DMS 273 (cell line): ENCODE data around the gene TRABD2B.

Source experiments
- DNase-seq: peaks from one replicate; lab custom pipeline; 2025; ENCODE audit not compliant: unreplicated experiment; lab: John Stamatoyannopoulos, UW

TRABD2B gene

DNA sequence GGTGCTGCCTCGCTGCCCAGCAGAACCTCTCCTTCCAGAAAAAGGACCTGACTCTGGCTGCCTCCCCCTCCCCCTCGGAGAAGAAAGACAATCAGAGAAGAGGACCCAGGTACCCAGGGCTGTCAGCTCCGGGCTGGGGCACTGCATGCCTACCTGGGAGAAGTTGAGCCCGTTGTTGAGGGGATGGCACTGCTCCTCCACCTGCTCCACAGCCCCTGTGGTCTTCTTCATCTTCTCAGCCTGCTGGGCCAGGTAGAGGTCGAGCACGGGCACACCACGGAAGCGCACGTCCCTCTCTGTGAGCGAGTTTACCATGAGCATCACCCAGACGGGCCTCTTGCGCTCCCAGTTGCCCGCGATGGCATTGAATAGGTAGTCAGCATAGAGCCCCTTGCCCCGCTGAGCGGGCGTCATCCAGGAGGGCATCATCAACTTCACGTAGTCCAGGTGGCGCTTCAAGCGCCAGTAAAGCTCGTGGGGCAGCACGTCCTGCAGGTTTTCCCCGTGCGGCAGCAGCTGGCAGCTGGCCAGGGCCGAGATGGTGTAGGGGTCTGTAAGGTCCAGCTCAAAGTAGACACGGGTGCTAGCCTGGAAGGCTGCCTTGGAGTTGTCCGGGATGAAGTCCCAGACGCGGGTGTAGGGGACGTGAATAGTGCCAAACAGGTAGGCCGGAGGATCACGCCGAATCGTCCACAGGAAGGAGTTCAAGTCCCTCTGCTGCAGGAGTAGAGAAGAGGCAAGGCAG lies 3.1 kb downstream of the TRABD2B start:
- no peak for DNase-seq

DNA sequence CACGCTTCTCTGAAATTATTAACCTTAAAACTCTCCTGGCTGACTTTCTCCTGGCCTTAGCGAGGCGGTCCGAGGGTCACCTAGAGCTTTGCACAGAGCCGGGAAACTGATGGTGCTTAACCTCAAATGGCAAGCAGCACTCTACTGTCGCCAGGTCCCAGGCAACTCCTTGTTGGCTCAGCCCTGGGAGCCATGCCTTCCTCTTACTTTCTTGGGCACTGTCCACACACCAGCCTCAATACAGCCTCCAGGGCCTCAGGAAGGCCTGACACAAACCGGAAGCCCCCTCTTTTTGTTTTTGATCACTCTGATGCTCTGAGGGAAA lies 3.8 kb downstream of the TRABD2B start:
- DNase-seq: no peak

DNA sequence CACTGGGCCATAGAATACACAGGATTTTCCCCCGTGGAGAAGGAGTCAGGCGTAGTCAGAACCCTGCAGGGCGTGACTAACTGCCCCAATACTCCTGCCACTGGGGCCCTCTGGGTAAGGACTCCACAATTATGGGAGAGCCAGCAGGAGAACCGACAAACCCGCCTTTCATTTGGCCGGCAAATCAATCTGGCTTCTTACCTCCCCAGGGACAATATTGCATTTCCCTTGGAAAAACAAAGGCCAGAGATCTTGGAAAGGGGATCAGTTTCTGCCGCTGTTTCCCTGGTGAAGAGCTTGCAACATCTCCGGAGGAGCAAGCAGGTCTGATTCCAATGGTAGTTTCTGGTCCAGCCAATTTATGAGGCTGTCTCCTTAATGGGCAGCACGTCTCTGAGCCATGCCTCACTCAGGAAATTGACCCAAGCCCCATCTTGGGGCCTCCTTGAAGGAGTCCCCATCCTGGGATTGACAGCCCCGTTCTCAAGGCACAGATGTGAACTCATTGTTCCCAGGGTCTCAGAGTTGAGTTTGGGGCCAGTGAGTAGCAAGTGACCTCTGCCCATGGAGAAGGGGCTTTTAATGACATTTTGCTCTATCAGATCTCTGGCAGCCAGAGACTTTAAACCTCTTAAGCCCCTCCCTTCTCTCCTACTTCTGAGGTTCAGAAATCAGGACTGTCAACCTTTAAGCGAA lies 4.3 kb downstream of the TRABD2B start:
- peak; percentile 21 for DNase-seq

DNA sequence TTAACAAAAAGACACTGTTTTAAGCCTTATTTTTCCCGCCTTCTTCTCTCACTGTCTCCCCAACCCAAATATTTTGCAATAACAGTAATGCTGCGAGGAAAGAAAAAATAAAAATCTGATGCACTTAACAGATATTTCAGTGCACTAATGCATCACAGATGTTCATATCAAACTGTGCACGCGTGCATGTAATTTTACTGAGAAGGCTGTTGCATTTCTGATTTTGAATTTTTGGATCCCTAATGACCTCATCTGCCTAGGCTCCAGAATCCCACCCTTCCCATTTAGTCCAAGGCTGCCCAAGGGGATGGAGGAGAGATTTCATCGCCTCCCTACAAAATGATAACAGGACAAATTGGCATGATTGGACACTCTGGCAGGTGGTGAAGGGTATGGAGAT lies 5.5 kb downstream of the TRABD2B start:
- no peak for DNase-seq

DNA sequence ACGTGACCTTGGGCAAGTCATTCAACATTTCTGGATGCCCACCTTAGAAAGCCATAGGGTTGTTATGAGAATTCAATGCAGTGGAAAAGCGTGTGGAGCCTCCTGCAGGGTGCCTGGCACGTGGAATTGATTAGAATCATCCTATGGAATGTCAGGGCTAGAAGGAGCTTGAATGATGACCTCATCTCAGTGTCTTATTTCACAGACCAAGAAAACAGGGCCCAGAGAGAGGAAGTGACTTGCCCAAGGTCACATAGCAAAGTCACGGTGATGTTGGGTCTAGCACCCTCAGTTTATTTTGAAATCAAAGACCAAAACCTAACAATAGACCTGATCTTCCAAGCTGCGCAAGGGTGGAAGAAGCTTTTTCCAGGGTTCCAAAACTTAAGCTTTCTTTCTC lies 6.0 kb downstream of the TRABD2B start:
- DNase-seq: peak; percentile 14

DNA sequence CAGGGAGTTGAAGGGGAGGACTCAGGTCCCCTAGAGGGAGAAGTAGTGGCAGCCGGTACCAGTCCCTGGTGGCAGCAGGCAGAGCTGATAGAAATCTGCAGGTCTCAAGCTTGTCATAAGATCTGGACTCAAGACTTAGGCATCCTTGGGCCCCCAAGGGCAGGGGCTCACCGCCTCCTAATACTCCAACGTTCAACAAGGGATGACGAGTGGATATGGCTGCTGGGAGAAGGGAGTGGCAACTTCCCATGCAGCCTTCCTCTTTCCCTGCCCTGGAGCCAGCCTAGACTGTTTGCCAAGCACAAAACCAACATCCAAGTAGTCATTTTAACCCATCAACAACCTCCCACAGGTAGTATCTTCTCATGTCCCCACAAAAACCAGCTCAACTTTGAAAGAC lies 6.9 kb downstream of the TRABD2B start:
- DNase-seq: no peak

DNA sequence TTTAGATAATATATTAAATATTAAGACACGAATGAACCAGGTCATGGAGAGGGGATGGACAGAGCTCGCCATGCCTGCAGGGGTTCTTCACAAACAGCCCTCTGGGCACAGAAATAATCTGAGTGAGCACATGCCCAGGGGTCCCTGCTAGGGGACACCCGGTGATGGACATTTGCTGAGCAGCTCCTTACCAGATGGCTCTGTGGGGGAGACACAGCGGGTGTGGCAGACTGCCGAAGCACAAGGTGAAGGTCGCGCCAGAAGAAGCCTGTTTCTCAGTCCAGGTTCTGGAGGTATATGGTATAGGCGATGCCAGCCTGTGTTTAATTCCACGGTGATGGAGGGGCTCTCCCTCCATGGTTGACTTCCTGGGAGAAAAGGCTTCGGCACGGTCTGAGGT lies 9.6 kb downstream of the TRABD2B start:
- DNase-seq: no peak

DNA sequence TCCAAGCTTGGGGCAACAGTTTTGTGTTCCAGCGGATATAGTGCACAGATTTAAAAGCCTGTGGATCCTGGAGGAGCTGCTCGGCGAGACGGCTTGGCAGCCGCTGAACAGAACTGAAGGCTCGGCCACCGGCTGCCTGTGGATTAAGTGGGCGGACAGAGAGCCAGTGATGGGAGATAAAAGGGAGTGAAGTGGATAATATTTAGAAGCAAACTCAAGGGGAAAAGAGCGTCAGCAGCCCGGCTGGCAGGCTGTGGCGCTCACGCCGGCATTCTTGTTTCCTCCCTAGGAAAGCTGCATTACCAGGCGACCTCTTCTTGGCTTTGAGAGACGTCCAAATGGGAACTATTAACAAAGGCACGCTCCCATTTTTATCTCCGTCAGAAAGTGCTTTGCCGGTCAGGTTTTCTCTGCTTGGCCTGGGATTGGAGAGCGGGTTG lies 10.4 kb downstream of the TRABD2B start:
- no peak for DNase-seq

DNA sequence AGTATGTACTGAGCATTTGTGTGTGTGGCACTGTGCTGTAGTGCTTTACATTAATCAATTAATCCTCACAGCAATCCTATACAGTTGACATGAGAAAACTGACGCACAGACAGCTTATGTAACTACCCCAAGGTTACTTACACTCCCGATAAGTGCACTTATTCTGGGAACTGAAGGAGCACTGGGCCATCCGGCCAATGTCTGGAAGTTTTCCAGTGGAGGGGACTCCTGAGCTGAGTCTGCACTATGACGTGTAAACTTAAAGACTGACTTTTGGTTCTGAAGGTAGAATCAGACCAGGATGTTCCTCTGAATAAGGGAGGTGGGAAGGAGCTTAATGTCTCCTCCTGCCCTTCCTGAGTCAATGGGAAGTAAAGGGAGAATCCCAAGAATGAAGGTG lies 12.2 kb downstream of the TRABD2B start:
- no peak for DNase-seq

DNA sequence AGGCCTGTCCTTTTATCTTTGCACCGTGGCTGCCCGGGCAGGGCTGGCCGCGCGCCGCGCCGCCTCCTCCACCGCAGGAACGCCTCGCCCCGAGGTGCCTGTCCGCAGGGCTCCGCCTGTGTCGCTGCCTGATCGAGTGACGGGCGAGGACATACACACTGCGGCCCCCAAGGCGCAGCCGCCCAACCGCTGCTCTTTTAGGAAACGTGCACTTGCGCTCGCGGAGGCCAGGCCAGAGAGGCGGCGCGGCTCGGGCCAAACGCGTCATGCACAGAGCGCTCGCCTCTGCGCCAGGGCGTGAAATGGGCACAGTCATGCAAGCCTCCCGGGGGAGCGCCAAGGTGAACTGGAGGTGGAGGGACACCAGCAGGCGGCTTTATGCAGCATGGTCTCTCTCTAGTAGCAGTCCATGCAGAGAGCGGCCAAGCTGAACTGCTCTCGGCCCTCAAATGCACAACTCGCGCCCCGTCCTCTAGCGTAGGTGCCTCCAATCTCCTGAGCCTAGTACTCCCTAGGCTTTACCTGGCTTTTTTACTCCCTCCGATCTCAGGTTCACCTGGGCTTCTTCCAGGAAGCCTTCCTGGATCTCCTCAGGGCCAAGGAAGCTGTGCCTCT lies 12.9 kb downstream of the TRABD2B start:
- no peak for DNase-seq

DNA sequence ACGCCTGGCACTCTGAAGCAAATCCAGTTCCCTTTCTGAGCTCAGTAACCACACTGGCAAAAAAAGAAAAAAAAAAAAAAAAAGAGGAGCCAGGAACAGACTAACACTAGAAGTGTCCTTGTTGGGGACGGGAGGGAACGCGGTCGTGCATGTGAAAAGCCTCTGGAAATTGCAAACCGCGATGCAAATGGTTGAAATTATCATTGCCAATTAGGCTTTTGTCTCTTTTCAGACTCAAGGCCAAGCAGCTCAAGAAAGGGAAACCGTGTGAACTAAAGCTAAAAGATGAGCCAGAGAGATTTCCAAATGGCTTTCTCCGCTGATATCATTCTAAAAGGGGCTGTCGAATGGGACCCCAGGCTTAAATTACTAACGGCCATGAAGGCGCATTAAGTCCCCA lies 13.5 kb downstream of the TRABD2B start:
- DNase-seq: no peak

DNA sequence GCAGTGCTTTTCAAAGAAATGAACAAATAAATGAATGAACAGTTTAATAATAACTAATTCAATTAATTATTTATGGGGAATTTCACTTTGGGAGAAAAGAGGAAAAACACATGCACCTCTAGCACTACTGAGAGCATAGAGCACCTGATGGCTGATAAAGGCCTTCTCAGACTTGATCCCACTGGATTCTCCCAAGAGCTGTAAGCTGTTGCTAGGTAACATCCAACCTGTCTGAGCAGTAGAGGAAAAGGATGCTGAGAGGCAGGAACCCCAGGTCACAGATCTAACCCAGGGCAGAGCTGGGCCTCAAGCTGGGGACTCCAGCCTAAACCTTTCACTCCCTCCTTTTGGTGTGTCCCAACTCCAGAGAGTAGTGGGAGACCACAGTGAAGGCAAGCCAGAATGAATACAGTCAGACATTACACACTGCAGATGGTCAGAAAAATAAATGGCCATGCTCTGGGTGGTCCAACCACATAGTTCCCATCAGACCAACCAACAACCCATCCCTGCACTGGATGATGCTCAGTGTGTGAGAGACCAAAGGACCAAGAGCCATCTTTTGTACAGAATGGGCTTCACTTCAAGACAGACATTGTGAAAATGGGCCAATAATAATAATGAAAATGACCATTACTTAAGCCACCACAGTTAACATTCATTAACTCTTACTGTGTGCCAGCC lies 15.4 kb downstream of the TRABD2B start:
- no peak for DNase-seq

DNA sequence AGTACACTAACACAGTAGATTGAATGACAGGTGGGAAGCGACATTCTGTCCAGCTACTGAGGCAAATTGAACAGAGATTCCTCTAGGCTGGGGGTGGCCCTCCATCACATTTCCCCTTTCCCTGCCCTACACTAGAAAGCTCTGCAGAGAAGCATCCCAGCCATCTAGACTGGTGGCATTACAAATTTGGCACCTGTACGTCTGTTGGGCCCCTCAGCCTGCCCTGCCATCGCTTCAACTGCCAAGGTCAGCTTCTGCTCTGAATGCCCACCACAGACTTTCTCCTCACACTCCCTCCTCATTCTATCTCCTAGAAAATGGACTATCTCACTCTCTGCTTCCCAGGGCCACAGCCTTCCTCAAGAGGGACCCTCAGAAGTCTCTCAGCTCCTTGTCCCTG lies 16.7 kb downstream of the TRABD2B start:
- DNase-seq: no peak

DNA sequence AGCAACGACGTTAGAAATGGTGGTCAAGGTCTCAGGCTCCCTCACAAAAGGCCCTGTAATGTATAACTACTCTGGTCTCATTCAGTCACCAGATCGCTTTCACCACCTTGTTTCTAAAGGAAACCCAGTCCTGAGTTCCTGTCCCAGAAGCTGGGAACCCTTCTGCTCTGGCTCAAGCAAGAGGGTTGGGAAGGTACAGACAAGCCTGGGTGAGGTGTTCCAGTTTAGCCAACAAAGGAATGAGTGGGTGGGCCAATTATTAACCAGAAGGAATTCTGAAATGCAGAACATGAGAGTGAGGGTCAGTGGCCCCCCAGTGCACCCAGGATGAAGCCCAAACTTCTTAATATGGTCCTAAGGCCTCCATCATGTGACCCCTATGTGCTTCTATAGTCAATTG lies 17.5 kb downstream of the TRABD2B start:
- DNase-seq: no peak

DNA sequence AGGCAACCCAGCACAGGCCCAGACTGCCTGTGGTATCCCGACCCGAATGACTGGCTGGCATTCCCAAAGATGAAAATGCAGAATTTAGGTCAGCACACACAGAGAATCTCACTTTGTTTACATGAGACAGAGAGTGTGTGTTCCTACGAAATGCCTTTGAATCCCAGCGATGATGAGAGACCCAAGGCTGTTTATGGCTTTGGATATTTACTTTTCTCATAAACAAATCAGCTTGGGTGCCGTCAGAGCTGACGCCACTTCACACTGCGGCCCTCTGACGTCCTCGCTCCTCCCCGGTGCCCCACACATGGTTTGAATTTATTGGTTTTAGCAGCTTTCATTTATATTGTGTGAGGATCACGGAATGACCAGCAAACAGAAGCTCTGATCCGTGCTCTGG lies 18.7 kb downstream of the TRABD2B start:
- DNase-seq: no peak

DNA sequence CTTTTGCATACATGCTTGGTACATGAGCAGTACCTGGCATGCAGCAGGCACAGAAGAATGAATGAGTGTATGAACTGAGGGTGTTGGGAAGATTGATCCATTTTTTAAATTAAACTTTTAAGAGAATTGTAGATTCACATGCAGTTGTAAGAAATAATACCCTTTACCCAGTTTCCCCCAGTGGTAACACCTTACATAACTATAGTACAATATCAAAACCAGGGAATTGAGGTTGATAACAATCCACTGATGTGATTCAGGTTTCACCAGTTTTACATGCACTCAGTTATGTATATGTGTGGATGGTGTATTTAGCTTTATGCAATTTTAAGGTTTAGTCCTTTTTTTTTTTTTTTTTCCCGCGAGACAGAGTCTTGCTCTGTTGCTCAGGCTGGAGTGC lies 20.5 kb downstream of the TRABD2B start:
- no peak for DNase-seq

DNA sequence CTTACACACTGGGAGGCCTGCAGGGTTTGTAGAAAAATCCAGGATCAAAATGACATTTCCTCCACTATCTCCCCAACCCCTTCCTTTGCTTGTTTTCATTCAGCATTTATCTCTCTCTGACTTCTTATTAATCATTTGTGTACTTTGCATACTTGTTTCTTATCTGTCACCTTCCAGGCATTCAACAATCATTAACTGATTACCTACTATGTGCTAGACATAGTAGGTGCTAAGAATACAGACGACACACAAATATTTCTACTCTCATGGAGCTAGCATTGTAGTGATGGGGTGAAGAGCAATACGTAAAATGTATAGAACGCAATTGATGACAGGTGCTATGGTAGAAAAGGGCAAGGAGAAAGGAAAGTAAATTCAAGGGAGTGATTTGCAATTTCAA lies 20.9 kb downstream of the TRABD2B start:
- no peak for DNase-seq

DNA sequence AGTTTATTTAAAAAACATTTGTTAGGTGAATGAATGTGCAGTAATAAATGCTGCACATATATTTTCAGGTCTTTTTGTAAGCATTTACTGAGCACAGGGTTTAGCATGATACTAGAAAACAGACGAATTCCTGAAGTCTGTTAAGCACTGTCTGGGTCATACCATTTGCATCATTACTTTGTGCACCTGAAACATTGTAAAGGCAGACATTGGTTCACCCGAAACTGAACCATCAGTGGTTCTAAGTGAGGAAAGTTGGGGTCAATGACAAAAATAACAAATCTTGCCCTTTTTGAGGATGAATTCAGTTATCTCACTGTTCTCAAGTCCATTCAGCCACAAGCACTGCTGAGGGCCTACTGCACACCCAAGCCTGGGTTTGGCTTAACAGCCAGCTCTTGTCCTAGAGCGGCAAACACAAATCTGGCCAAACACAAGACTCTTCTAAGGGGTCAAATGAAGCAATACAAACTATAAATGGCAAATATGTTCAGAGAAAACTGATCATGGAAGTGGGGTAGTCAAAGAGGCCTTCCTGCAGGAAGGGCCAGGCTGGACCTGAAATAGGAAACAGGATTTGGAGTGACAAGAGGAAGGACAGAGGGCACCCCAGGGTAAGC lies 21.8 kb downstream of the TRABD2B start:
- no peak for DNase-seq

DNA sequence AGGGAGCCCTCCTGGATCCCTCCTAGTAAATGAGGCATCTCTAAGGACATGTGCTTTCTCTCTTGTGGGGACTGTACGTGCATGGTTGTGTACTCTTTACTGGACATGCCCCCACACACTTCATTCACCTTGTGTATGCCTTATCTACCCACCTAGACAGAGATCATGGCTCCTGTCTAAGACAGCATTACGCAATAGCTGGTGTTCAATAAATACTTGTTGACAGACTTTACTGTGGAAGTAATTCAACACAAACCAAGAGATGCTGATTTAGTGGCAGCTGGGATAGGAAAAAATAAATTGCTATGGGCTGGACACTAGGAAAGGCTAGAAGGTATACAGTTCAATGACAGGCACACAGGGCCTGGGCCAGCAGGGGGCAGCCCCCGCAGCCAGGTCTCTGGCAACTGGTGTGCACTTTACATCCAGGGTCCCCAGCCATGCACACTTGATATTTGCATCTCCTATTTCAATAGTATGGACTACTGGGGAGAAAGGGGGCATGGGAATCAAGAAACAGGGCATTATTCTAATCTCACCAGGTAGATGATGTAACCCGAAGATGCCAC lies 24.2 kb downstream of the TRABD2B start:
- DNase-seq: peak; percentile 13

DNA sequence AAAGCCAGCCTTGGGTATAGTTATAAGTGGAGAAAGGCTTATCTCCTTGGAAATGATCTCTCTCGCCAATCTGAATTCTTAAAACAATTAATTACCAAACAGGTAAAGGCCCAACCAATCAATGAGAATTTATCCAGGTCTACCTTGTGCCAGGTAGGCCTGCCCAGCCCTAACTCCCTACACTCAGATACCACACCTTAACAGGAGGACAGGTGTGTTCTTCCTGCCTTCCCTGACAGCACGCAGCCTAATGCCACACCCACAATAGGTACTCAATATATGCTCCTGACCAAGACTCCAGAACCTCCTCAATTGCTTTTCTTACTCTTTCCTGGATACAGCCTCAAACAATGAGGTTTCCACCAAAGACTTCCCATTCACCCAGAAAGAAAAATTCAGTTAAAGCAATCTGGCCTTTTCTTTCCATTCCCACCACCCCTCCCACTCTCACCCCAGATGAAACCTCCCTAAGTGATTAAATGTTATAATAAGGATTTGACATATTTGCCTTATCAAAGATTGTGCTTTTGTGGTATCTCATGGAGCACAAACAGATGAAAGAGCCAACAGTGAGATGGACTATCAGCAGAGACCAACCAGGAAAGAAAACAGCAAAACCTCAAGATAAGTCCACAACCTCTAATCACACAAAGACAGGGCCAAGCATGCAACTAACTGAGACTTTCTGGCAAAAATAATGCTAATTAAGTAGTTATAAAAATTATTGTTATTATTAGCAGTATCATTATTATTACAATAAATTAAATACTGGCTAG lies 25.6 kb downstream of the TRABD2B start:
- no peak for DNase-seq
